WTC11 (cell line): ENCODE data around the gene MBD6.
"Not testable (repeated sequence)": the region's sequence is repeated elsewhere in the genome, so short reads cannot be mapped to it uniquely, and the experiment has no call there.

Experiments used
- NR2C2 ChIP-seq: sonication (generic); formaldehyde crosslinking; IDR thresholded peaks from 2 replicates; pipeline ENCODE4 v1.8.0; 2022; ENCODE audit warnings: mild to moderate bottlenecking, missing genetic modification reagents
- NR3C1 ChIP-seq: sonication (generic); formaldehyde crosslinking; conservative IDR thresholded peaks from 2 replicates; pipeline ENCODE4 v1.8.1; 2023; ENCODE audit warnings: low read depth, mild to moderate bottlenecking, missing genetic modification reagents
- SP1 ChIP-seq: sonication (generic); formaldehyde crosslinking; conservative IDR thresholded peaks from 2 replicates; pipeline ENCODE4 v1.8.1; 2022; ENCODE audit warnings: missing genetic modification reagents
- TCF7 ChIP-seq: sonication (generic); formaldehyde crosslinking; IDR thresholded peaks from 2 replicates; pipeline ENCODE4 v1.8.0; 2022; ENCODE audit warnings: mild to moderate bottlenecking, low read depth, missing genetic modification reagents, moderate library complexity
- ZBTB21 ChIP-seq: sonication (generic); formaldehyde crosslinking; IDR thresholded peaks from 2 replicates; pipeline ENCODE4 v1.8.1; 2023; ENCODE audit warnings: mild to moderate bottlenecking, missing genetic modification reagents, borderline replicate concordance
- ZNF232 ChIP-seq: sonication (generic); formaldehyde crosslinking; IDR thresholded peaks from 2 replicates; pipeline ENCODE4 v1.8.0; 2022; ENCODE audit warnings: mild to moderate bottlenecking, missing genetic modification reagents
- ZNF423 ChIP-seq: fragments of 250-450 bp; sonication (Bioruptor Pico); IDR thresholded peaks from 2 replicates; pipeline ENCODE4 v2.1.2; 2022; ENCODE audit warnings: mild to moderate bottlenecking, moderate library complexity
- TF ChIP-seq, protein P1 (sequence below): fragments of 200-600 bp; IDR thresholded peaks from 2 replicates; pipeline ENCODE4 v1.8.0; 2022; ENCODE audit warnings: antibody characterized with exemption
- TF ChIP-seq, protein P2 (sequence below): sonication (generic); formaldehyde crosslinking; IDR thresholded peaks from 2 replicates; pipeline ENCODE4 v1.8.0; 2022; ENCODE audit warnings: mild to moderate bottlenecking, missing genetic modification reagents
- TF ChIP-seq, protein P3 (sequence below): sonication (generic); formaldehyde crosslinking; IDR thresholded peaks from 2 replicates; pipeline ENCODE4 v1.8.0; 2022; ENCODE audit warnings: mild to moderate bottlenecking, missing genetic modification reagents
- TF ChIP-seq, protein P4 (sequence below): sonication (generic); formaldehyde crosslinking; IDR thresholded peaks from 2 replicates; pipeline ENCODE4 v1.8.1; 2023; ENCODE audit warnings: mild to moderate bottlenecking, missing genetic modification reagents, moderate library complexity

DNA sequence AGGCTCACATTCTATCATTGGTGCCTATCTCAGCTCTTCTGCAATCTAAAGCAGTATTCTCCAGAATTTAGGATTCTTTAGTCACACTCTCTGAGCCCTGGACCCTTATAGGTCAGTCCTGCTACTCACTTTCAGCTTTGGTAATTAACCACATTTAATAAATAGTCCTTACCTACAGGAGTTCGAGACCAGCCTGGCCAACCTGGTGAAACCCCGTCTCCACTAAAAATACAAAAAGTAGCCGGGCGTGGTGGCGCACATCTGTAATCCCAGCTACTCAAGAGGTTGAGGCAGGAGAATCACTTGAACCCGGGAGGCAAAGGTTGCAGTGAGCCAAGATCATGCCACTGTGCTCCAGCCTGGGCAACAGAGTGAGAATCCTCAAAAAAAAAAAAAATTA lies 8.9 kb upstream of the MBD6 start:
- not testable (repeated sequence) for TF ChIP-seq SP1 (CRISPR knock-in tag); ZNF232 (CRISPR knock-in tag); ZBTB21 (CRISPR knock-in tag); TCF7 (CRISPR knock-in tag); ZNF423; NR3C1 (CRISPR knock-in tag); NR2C2 (CRISPR knock-in tag)
- TF ChIP-seq, protein P1, sequence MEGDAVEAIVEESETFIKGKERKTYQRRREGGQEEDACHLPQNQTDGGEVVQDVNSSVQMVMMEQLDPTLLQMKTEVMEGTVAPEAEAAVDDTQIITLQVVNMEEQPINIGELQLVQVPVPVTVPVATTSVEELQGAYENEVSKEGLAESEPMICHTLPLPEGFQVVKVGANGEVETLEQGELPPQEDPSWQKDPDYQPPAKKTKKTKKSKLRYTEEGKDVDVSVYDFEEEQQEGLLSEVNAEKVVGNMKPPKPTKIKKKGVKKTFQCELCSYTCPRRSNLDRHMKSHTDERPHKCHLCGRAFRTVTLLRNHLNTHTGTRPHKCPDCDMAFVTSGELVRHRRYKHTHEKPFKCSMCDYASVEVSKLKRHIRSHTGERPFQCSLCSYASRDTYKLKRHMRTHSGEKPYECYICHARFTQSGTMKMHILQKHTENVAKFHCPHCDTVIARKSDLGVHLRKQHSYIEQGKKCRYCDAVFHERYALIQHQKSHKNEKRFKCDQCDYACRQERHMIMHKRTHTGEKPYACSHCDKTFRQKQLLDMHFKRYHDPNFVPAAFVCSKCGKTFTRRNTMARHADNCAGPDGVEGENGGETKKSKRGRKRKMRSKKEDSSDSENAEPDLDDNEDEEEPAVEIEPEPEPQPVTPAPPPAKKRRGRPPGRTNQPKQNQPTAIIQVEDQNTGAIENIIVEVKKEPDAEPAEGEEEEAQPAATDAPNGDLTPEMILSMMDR = not testable (repeated sequence)
- TF ChIP-seq, protein P2, sequence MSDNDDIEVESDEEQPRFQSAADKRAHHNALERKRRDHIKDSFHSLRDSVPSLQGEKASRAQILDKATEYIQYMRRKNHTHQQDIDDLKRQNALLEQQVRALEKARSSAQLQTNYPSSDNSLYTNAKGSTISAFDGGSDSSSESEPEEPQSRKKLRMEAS (CRISPR knock-in tag) = not testable (repeated sequence)
- TF ChIP-seq, protein P3, sequence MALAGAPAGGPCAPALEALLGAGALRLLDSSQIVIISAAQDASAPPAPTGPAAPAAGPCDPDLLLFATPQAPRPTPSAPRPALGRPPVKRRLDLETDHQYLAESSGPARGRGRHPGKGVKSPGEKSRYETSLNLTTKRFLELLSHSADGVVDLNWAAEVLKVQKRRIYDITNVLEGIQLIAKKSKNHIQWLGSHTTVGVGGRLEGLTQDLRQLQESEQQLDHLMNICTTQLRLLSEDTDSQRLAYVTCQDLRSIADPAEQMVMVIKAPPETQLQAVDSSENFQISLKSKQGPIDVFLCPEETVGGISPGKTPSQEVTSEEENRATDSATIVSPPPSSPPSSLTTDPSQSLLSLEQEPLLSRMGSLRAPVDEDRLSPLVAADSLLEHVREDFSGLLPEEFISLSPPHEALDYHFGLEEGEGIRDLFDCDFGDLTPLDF = not testable (repeated sequence)
- TF ChIP-seq, protein P4, sequence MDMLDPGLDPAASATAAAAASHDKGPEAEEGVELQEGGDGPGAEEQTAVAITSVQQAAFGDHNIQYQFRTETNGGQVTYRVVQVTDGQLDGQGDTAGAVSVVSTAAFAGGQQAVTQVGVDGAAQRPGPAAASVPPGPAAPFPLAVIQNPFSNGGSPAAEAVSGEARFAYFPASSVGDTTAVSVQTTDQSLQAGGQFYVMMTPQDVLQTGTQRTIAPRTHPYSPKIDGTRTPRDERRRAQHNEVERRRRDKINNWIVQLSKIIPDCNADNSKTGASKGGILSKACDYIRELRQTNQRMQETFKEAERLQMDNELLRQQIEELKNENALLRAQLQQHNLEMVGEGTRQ (CRISPR knock-in tag) = not testable (repeated sequence)
